Fibroblast of lung (primary cell): ENCODE data around the gene ITGAL.

Source experiments
- CTCF ChIP-seq, 2 donors: IDR thresholded peaks in 1 of 2; conservative IDR thresholded peaks in 1 of 2; 1 replicate in 1 of 2; 2 replicates in 1 of 2; pipeline ENCODE4 v1.5.1; 2011 to 2012; ENCODE audit warnings: low read length in 2 of 2, control low read depth in 1 of 2, inconsistent platforms in 1 of 2, low read depth in 1 of 2, mild to moderate bottlenecking in 1 of 2
- EZH2 ChIP-seq: IDR thresholded peaks from 2 replicates; pipeline ENCODE4 v1.5.1; 2012; ENCODE audit warnings: low read length, control low read depth, mild to moderate bottlenecking; ENCODE audit errors: missing control alignments

DNA sequence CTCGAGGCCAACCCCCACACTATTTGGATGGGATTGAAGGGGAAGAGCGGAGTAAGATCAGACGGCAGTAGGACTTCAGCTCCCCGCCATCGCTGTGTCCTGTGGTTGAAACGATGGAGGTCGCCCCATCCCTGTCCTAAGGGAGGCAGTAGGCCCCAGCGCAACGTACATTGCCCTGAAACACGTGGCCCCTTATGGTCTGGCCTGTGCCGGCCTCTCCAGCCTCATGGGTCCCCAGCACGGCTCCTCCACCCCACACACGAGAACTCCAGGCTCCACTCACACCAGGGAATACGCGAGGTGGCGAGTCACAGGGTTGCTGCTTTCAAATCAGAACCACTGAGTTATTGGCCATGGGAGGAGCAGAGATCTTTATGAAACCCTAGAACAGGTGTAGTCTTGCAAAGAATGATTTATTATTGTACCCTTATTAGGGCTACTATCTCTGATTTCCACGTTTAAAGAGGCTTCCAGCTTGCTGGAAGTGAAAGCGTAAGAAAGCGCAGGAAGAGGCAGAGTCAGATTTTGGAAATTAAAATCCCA lies 42.0 kb upstream of the ITGAL start:
- no peak for TF ChIP-seq CTCF (conservative IDR thresholded peaks at IDR 0.05 in 1 of 2, IDR thresholded peaks at IDR 0.05 in 1 of 2; ENCODE audit: low read depth in 1 of 2, low read length in 2 of 2)
- TF ChIP-seq EZH2 = no peak
